GM23338 (cell line): ENCODE measurements around the gene OR4C16. TPM values are rescaled to one million over a fixed set of nuclear protein-coding genes. Genes with fewer than 3 reads are reported as not detected.

Source experiments
- ATAC-seq: fragments of 200-7000 bp; cut with Tn5 transposase; 3 replicates; pipeline ENCODE4 v1.9.1; 2020
- DNase-seq: peaks from one replicate; pipeline ENCODE4 v3.0.0-alpha.2; 2015; ENCODE audit warnings: low spot score
- H2AFZ ChIP-seq: fragments of 200-600 bp; sonication (generic); 2 replicates; pipeline ENCODE4 v1.8.0; 2016; ENCODE audit warnings: antibody characterized with exemption, mild to moderate bottlenecking, moderate library complexity
- H3F3A ChIP-seq: fragments of 200-600 bp; sonication (generic); replicated peaks from 2 replicates; pipeline ENCODE4 v1.8.0; 2017; ENCODE audit warnings: antibody characterized with exemption, mixed run types, low read depth
- H3K27ac ChIP-seq: fragments of 200-600 bp; sonication (generic); 2 replicates; pipeline ENCODE4 v1.6.1; 2016; ENCODE audit warnings: low read depth
- H3K27me3 ChIP-seq: fragments of 200-600 bp; sonication (generic); 2 replicates; pipeline ENCODE4 v1.8.0; 2016; ENCODE audit warnings: mild to moderate bottlenecking, mixed run types, moderate library complexity; ENCODE audit not compliant: insufficient read depth
- H3K36me3 ChIP-seq: fragments of 200-600 bp; sonication (generic); 2 replicates; pipeline ENCODE4 v1.8.0; 2016; ENCODE audit warnings: mild to moderate bottlenecking; ENCODE audit not compliant: insufficient read depth
- H3K4me1 ChIP-seq: fragments of 200-600 bp; sonication (generic); 2 replicates; pipeline ENCODE4 v1.8.0; 2016; ENCODE audit warnings: mild to moderate bottlenecking, moderate library complexity; ENCODE audit not compliant: insufficient read depth
- H3K4me2 ChIP-seq: fragments of 200-600 bp; sonication (generic); 2 replicates; pipeline ENCODE4 v1.7.1; 2017; ENCODE audit warnings: mixed run types
- H3K4me3 ChIP-seq: fragments of 200-600 bp; sonication (generic); 2 replicates; pipeline ENCODE4 v1.6.1; 2016; ENCODE audit warnings: mixed run types
- H3K79me2 ChIP-seq: fragments of 200-600 bp; sonication (generic); replicated peaks from 2 replicates; pipeline ENCODE4 v1.8.0; 2017; ENCODE audit warnings: mild to moderate bottlenecking; ENCODE audit not compliant: insufficient read depth
- H3K9me2 ChIP-seq: fragments of 200-600 bp; sonication (generic); 2 replicates; pipeline ENCODE4 v1.8.0; 2017; ENCODE audit not compliant: insufficient read depth
- H4K20me1 ChIP-seq: fragments of 200-600 bp; sonication (generic); replicated peaks from 2 replicates; pipeline ENCODE4 v1.8.0; 2017; ENCODE audit warnings: mild to moderate bottlenecking; ENCODE audit not compliant: insufficient read depth
- H3K27ac Mint-ChIP-seq: 2 replicates; pipeline ENCODE4 v1.8.0; 2020; ENCODE audit warnings: inconsistent platforms, mild to moderate bottlenecking, moderate library complexity, mixed read lengths
- H3K27me3 Mint-ChIP-seq: 3 replicates; pipeline ENCODE4 v1.8.0; 2022; ENCODE audit warnings: low read depth, mild to moderate bottlenecking, moderate library complexity, mixed read lengths, inconsistent platforms; ENCODE audit not compliant: insufficient read depth, poor library complexity
- H3K36me3 Mint-ChIP-seq: 3 replicates; pipeline ENCODE4 v1.8.0; 2021; ENCODE audit warnings: low read depth, mild to moderate bottlenecking, inconsistent platforms, moderate library complexity, mixed read lengths
- H3K4me1 Mint-ChIP-seq: 3 replicates; pipeline ENCODE4 v1.8.0; 2020; ENCODE audit warnings: mild to moderate bottlenecking, inconsistent platforms, mixed read lengths
- H3K4me3 Mint-ChIP-seq: 3 replicates; pipeline ENCODE4 v1.8.0; 2021; ENCODE audit warnings: moderate library complexity, mild to moderate bottlenecking, inconsistent platforms, mixed read lengths
- H3K9me3 Mint-ChIP-seq: 3 replicates; pipeline ENCODE4 v1.8.0; 2020; ENCODE audit warnings: moderate library complexity, mild to moderate bottlenecking, inconsistent platforms, mixed read lengths
- EZH2 ChIP-seq: fragments of 200-600 bp; sonication (generic); IDR thresholded peaks from one replicate; pipeline ENCODE4 v1.8.0; 2017; ENCODE audit warnings: antibody characterized with exemption, mild to moderate bottlenecking, low read depth; ENCODE audit not compliant: unreplicated experiment
- JUNB ChIP-seq: IDR thresholded peaks from one replicate; pipeline ENCODE4 v1.6.1; 2016; ENCODE audit warnings: antibody characterized with exemption; ENCODE audit not compliant: unreplicated experiment
- POLR2AphosphoS5 ChIP-seq: IDR thresholded peaks from 2 replicates; pipeline ENCODE4 v1.6.1; 2016; ENCODE audit warnings: antibody characterized with exemption, low read depth
- ZNF331 ChIP-seq: fragments of 250-450 bp; sonication (Bioruptor Pico); IDR thresholded peaks from 2 replicates; pipeline ENCODE4 v1.5.0; 2020; ENCODE audit warnings: low read depth, mild to moderate bottlenecking, moderate library complexity
- polyA plus RNA-seq: library from polyadenylated mRNA; unstranded; fragments of >200 nt; fragmentation: Nextera tagmentation; extraction: Ambion mirVana; gene quantifications from 2 replicates; pipeline ENCODE4 v1.2.1, GENCODE V29; 2016
- total RNA-seq: library from RNA; depleted of rRNA; stranded (reverse); fragments of >200 nt; shearing (Covaris generic); gene quantifications from 2 replicates; pipeline ENCODE4 v1.2.3, GENCODE V29; 2014; rRNA removed
- TF ChIP-seq, protein P1 (sequence below), 2 experiments: fragments of 200-600 bp in 1 of 2; sonication (generic) in 1 of 2; conservative IDR thresholded peaks; 2 replicates each; pipeline versions ENCODE4 v1.5.1 to v1.6.1; 2016 to 2017; ENCODE audit warnings: antibody characterized with exemption in 2 of 2, low read depth in 2 of 2, mild to moderate bottlenecking in 2 of 2, moderate library complexity in 1 of 2
- TF ChIP-seq, protein P2 (sequence below): fragments of 250-450 bp; sonication (Bioruptor Pico); IDR thresholded peaks from 2 replicates; pipeline ENCODE4 v1.5.0; 2020; ENCODE audit warnings: mild to moderate bottlenecking, moderate library complexity

The OR4C16 gene
- total and polyA plus RNA-seq, 2 experiments from 2014 or later = not detected

DNA sequence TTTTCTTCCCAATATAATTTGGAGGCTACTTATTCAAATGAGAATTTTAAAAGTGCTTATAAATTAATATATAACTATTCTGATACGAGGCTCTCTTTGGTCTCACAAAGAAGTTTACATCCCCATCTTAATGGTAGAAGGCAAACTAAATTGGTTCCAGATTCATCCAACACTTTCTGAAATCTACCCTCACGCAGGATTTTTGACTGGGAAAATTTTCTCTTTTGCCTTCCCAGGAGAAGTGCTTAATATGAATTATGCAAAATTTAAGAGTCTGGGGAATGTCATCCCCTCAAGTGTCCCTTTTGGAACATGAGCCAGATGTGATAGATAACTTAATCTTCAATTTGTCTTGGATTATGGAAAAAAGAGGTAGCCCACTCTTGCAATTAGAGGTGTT lies 35.6 kb downstream of the OR4C16 start, which contains the start of gene OR4C11:
Gene OR4C11, minus strand, starts transcription at position 101 of the 400 bp plus-strand sequence. CDS start 3,272 bp downstream, outside the sequence.
- Mint-ChIP-seq H3K27ac (no peak within 1 kb of the TSS), H3K4me1 (no peaks in the 10 kb centered on the region), H3K36me3 (peaks cover 22% of the 10 kb centered on the region; the same call in 2 of the 3 replicates), H3K9me3 (peaks cover 88% of the 10 kb centered on the region), H3K27me3 (peaks cover 2% of the 10 kb centered on the region), H3K4me3 (no peak within 1 kb of the TSS)
- Histone ChIP-seq H3K36me3 (peaks cover 22% of the 10 kb centered on the region; the same call in 1 of the 2 replicates), H3K27me3 (no peaks in the 10 kb centered on the region), H3K79me2 (no peaks in the 10 kb centered on the region), H3K4me3 (no peak within 1 kb of the TSS), H3K4me1 (no peaks in the 10 kb centered on the region), H3F3A (no peaks in the 10 kb centered on the region), H4K20me1 (no peaks in the 10 kb centered on the region), H2AFZ (no peak within 1 kb of the TSS), H3K4me2 (no peak within 1 kb of the TSS), H3K27ac (no peak within 1 kb of the TSS), H3K9me2 (no peaks in the 10 kb centered on the region)
- no peak for TF ChIP-seq POLR2AphosphoS5
- no peak for TF ChIP-seq ZNF331 (CRISPR knock-in tag)
- TF ChIP-seq, protein P1, sequence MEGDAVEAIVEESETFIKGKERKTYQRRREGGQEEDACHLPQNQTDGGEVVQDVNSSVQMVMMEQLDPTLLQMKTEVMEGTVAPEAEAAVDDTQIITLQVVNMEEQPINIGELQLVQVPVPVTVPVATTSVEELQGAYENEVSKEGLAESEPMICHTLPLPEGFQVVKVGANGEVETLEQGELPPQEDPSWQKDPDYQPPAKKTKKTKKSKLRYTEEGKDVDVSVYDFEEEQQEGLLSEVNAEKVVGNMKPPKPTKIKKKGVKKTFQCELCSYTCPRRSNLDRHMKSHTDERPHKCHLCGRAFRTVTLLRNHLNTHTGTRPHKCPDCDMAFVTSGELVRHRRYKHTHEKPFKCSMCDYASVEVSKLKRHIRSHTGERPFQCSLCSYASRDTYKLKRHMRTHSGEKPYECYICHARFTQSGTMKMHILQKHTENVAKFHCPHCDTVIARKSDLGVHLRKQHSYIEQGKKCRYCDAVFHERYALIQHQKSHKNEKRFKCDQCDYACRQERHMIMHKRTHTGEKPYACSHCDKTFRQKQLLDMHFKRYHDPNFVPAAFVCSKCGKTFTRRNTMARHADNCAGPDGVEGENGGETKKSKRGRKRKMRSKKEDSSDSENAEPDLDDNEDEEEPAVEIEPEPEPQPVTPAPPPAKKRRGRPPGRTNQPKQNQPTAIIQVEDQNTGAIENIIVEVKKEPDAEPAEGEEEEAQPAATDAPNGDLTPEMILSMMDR (conservative IDR thresholded peaks at IDR 0.05; ENCODE audit: low read depth in 2 of 2) = no peak
- TF ChIP-seq JUNB = no peak
- TF ChIP-seq, protein P2, sequence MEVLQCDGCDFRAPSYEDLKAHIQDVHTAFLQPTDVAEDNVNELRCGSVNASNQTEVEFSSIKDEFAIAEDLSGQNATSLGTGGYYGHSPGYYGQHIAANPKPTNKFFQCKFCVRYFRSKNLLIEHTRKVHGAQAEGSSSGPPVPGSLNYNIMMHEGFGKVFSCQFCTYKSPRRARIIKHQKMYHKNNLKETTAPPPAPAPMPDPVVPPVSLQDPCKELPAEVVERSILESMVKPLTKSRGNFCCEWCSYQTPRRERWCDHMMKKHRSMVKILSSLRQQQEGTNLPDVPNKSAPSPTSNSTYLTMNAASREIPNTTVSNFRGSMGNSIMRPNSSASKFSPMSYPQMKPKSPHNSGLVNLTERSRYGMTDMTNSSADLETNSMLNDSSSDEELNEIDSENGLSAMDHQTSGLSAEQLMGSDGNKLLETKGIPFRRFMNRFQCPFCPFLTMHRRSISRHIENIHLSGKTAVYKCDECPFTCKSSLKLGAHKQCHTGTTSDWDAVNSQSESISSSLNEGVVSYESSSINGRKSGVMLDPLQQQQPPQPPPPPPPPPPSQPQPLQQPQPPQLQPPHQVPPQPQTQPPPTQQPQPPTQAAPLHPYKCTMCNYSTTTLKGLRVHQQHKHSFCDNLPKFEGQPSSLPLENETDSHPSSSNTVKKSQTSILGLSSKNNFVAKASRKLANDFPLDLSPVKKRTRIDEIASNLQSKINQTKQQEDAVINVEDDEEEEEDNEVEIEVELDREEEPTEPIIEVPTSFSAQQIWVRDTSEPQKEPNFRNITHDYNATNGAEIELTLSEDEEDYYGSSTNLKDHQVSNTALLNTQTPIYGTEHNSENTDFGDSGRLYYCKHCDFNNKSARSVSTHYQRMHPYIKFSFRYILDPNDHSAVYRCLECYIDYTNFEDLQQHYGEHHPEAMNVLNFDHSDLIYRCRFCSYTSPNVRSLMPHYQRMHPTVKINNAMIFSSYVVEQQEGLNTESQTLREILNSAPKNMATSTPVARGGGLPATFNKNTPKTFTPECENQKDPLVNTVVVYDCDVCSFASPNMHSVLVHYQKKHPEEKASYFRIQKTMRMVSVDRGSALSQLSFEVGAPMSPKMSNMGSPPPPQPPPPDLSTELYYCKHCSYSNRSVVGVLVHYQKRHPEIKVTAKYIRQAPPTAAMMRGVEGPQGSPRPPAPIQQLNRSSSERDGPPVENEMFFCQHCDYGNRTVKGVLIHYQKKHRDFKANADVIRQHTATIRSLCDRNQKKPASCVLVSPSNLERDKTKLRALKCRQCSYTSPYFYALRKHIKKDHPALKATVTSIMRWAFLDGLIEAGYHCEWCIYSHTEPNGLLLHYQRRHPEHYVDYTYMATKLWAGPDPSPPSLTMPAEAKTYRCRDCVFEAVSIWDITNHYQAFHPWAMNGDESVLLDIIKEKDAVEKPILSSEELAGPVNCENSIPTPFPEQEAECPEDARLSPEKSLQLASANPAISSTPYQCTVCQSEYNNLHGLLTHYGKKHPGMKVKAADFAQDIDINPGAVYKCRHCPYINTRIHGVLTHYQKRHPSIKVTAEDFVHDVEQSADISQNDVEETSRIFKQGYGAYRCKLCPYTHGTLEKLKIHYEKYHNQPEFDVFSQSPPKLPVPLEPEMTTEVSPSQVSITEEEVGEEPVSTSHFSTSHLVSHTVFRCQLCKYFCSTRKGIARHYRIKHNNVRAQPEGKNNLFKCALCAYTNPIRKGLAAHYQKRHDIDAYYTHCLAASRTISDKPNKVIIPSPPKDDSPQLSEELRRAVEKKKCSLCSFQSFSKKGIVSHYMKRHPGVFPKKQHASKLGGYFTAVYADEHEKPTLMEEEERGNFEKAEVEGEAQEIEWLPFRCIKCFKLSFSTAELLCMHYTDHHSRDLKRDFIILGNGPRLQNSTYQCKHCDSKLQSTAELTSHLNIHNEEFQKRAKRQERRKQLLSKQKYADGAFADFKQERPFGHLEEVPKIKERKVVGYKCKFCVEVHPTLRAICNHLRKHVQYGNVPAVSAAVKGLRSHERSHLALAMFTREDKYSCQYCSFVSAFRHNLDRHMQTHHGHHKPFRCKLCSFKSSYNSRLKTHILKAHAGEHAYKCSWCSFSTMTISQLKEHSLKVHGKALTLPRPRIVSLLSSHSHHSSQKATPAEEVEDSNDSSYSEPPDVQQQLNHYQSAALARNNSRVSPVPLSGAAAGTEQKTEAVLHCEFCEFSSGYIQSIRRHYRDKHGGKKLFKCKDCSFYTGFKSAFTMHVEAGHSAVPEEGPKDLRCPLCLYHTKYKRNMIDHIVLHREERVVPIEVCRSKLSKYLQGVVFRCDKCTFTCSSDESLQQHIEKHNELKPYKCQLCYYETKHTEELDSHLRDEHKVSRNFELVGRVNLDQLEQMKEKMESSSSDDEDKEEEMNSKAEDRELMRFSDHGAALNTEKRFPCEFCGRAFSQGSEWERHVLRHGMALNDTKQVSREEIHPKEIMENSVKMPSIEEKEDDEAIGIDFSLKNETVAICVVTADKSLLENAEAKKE (CRISPR knock-in tag) = no peak
- no peak for TF ChIP-seq EZH2
- ATAC-seq (no peak), DNase-seq (no peak)

Other genes starting within 250 kb of the OR4C16 start
- not detected in 2 replicates for gene OR4A16, start 228.9 kb upstream of the OR4C16 start, total RNA-seq
- not detected in 2 replicates for gene OR4A16, start 228.9 kb upstream of the OR4C16 start, polyA plus RNA-seq
- gene OR4A15, start 204.2 kb upstream of the OR4C16 start, total RNA-seq = not detected in 2 replicates
- not detected in 2 replicates for gene OR4A15, start 204.2 kb upstream of the OR4C16 start, polyA plus RNA-seq
- gene OR4C15, start 17.7 kb upstream of the OR4C16 start, total RNA-seq = not detected in 2 replicates
- gene OR4C15, start 17.7 kb upstream of the OR4C16 start, polyA plus RNA-seq = not detected in 2 replicates
- not detected in 2 replicates for gene OR4C11, start 35.5 kb downstream of the OR4C16 start, total RNA-seq
- not detected in 2 replicates for gene OR4C11, start 35.5 kb downstream of the OR4C16 start, polyA plus RNA-seq
- not detected in 2 replicates for gene OR4P4, start 63.0 kb downstream of the OR4C16 start, total RNA-seq
- not detected in 2 replicates for gene OR4P4, start 63.0 kb downstream of the OR4C16 start, polyA plus RNA-seq
- gene OR4S2, start 76.2 kb downstream of the OR4C16 start, total RNA-seq = not detected in 2 replicates
- gene OR4S2, start 76.2 kb downstream of the OR4C16 start, polyA plus RNA-seq = not detected in 2 replicates
- gene OR4C6, start 90.1 kb downstream of the OR4C16 start, total RNA-seq = not detected in 2 replicates
- gene OR4C6, start 90.1 kb downstream of the OR4C16 start, polyA plus RNA-seq = not detected in 2 replicates
- not detected in 2 replicates for gene OR5D13, start 201.3 kb downstream of the OR4C16 start, total RNA-seq
- not detected in 2 replicates for gene OR5D13, start 201.3 kb downstream of the OR4C16 start, polyA plus RNA-seq
- not detected in 2 replicates for gene OR5D14, start 223.4 kb downstream of the OR4C16 start, total RNA-seq
- gene OR5D14, start 223.4 kb downstream of the OR4C16 start, polyA plus RNA-seq = not detected in 2 replicates
- not detected in 2 replicates for gene OR5L1, start 239.2 kb downstream of the OR4C16 start, total RNA-seq
- gene OR5L1, start 239.2 kb downstream of the OR4C16 start, polyA plus RNA-seq = not detected in 2 replicates
- not detected in 2 replicates for gene OR5D18, start 247.5 kb downstream of the OR4C16 start, total RNA-seq
- not detected in 2 replicates for gene OR5D18, start 247.5 kb downstream of the OR4C16 start, polyA plus RNA-seq